SU-DHL-6 (cell line): ENCODE results near the gene EXD3.

ENCODE experiments used
- H2AFZ ChIP-seq: fragments of 200-600 bp; sonication (generic); 2 replicates; pipeline ENCODE4 v1.6.1; 2014; ENCODE audit warnings: low read depth, mild to moderate bottlenecking, moderate library complexity, mixed read lengths, antibody characterized with exemption, low read length; ENCODE audit not compliant: severe bottlenecking
- H3F3A ChIP-seq: fragments of 200-600 bp; shearing (Covaris generic); 2 replicates; pipeline ENCODE4 v1.6.0; 2016; ENCODE audit warnings: antibody characterized with exemption, mild to moderate bottlenecking; ENCODE audit not compliant: insufficient read depth
- H3K27ac ChIP-seq: fragments of 200-600 bp; sonication (generic); 2 replicates; pipeline ENCODE4 v1.5.1; 2016; ENCODE audit warnings: low read depth, mild to moderate bottlenecking, low read length, moderate library complexity, mixed read lengths
- H3K27me3 ChIP-seq: fragments of 200-600 bp; sonication (generic), shearing (Covaris generic); 2 replicates; pipeline ENCODE4 v1.6.0; 2014; ENCODE audit warnings: mild to moderate bottlenecking, low read length
- H3K36me3 ChIP-seq: fragments of 200-600 bp; sonication (generic); 2 replicates; pipeline ENCODE4 v1.6.1; 2014; ENCODE audit warnings: mild to moderate bottlenecking, low read length, mixed read lengths
- H3K4me2 ChIP-seq: fragments of 300-600, 200-600 bp; shearing (Covaris generic), sonication (generic); 2 replicates; pipeline ENCODE4 v1.6.0; 2014; ENCODE audit warnings: low read length, low read depth, mild to moderate bottlenecking; ENCODE audit not compliant: poor library complexity, severe bottlenecking
- H3K4me3 ChIP-seq: fragments of 200-600 bp; sonication (generic); 2 replicates; pipeline ENCODE4 v1.5.1; 2014; ENCODE audit warnings: antibody characterized with exemption, low read length, mild to moderate bottlenecking, mixed read lengths; ENCODE audit not compliant: insufficient read depth, poor library complexity, severe bottlenecking
- H3K79me2 ChIP-seq: fragments of 200-600 bp; sonication (generic); 2 replicates; pipeline ENCODE4 v1.6.1; 2014; ENCODE audit warnings: mild to moderate bottlenecking, low read length, moderate library complexity; ENCODE audit not compliant: insufficient read depth
- H3K9ac ChIP-seq: fragments of 200-600 bp; sonication (generic); 2 replicates; pipeline ENCODE4 v1.7.0; 2014; ENCODE audit warnings: mild to moderate bottlenecking, low read length
- H3K9me2 ChIP-seq: fragments of 200-600 bp; sonication (generic); replicated peaks from 2 replicates; pipeline ENCODE4 v1.6.1; 2014; ENCODE audit warnings: low read length; ENCODE audit not compliant: insufficient read depth
- H3K9me3 ChIP-seq: fragments of 200-600 bp; sonication (generic); 2 replicates; pipeline ENCODE4 v1.6.1; 2014; ENCODE audit warnings: low read length, mixed read lengths; ENCODE audit not compliant: insufficient read depth
- H4K20me1 ChIP-seq: fragments of 200-600 bp; sonication (generic); 2 replicates; pipeline ENCODE4 v1.6.1; 2014; ENCODE audit warnings: low read depth, mild to moderate bottlenecking, antibody characterized with exemption, low read length, moderate library complexity, mixed read lengths
- CTCF ChIP-seq: fragments of 200-600 bp; sonication (generic); IDR thresholded peaks from one replicate; pipeline ENCODE4 v1.5.1; 2017; ENCODE audit warnings: antibody characterized with exemption, mild to moderate bottlenecking, low read length, moderate library complexity; ENCODE audit not compliant: insufficient read depth, poor library complexity, severe bottlenecking
- EZH2phosphoT487 ChIP-seq: fragments of 200-600 bp; sonication (generic), shearing (Covaris generic); conservative IDR thresholded peaks from 2 replicates; pipeline ENCODE4 v1.6.1; 2018; ENCODE audit warnings: mild to moderate bottlenecking, antibody characterized with exemption, low read length, moderate library complexity, mixed read lengths

Gene EXD3

GRCh38 chr9:137352511-137353222, 70.3 kb downstream of the EXD3 start:
- Histone ChIP-seq H3K36me3 (no peaks in the 10 kb centered on the region), H3K9me2 (no peaks in the 10 kb centered on the region), H3K4me3 (no peak overlapping the region), H3K27ac (no peak overlapping the region), H4K20me1 (no peaks in the 10 kb centered on the region), H3K27me3 (no peaks in the 10 kb centered on the region), H3K4me2 (no peak overlapping the region), H2AFZ (no peak overlapping the region), H3K79me2 (no peaks in the 10 kb centered on the region), H3K9me3 (no peaks in the 10 kb centered on the region), H3K9ac (no peak overlapping the region), H3F3A (no peaks in the 10 kb centered on the region)
- TF ChIP-seq CTCF (no peak), EZH2phosphoT487 (no peak)

DNA sequence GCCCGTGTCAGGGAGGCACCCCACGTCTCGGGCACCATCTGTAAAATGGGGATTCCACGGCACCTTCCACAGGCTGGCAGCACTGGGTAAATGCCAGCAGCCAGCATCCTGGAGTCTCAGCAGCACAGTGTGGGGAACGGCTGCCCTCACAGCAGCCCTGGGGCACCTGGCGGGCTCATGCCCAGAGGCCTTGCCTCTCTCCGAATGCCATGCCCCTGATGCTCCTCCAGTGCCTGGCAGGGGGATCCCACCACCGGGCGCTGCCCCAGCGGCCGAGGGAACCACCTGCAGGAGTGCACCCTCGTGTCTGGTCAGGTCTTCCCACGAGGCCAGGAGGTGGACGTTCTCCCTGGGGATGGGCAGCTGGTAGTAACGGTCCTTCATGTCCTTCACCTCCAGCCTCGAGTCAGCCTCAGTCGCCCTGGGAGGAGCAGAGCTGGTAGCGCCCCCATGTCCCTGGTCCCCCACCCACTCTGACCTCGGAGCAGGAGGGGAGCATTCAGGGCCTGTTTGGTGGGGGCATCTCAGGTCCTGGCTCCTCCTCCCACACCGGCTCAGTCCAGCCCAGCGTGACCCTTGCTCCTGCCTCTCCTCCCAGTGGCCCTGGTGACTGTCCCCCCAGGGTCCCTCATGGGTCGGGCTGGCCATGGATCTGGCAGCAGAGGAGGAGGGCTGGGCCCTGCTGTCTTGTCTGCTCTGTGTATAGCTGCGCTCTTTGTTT, 71.0 kb downstream of the EXD3 start:
- H3K9me2 ChIP-seq, result no peaks in the 10 kb centered on the region
- no peaks in the 10 kb centered on the region for H3K27me3 ChIP-seq
- no peaks in the 10 kb centered on the region for H4K20me1 ChIP-seq
- H3K79me2 ChIP-seq, result no peaks in the 10 kb centered on the region
- TF ChIP-seq CTCF (no peak), EZH2phosphoT487 (no peak)
- no peak overlapping the region for H3K4me2 ChIP-seq
- H3F3A ChIP-seq, result no peaks in the 10 kb centered on the region
- H3K36me3 ChIP-seq, result no peaks in the 10 kb centered on the region
- no peak overlapping the region for H2AFZ ChIP-seq
- H3K9me3 ChIP-seq, result no peaks in the 10 kb centered on the region
- no peak overlapping the region for H3K27ac ChIP-seq
- no peak overlapping the region for H3K4me3 ChIP-seq
- H3K9ac ChIP-seq, result no peak overlapping the region

GRCh38 chr9:137350696-137351584, 72.0 kb downstream of the EXD3 start:
- Histone ChIP-seq H3K4me3 (no peak overlapping the region), H3K79me2 (no peaks in the 10 kb centered on the region), H3K27me3 (no peaks in the 10 kb centered on the region), H2AFZ (no peak overlapping the region), H3K4me2 (no peak overlapping the region), H3K9me3 (no peaks in the 10 kb centered on the region), H3K36me3 (no peaks in the 10 kb centered on the region), H3K9me2 (no peaks in the 10 kb centered on the region), H3F3A (no peaks in the 10 kb centered on the region), H3K27ac (no peak overlapping the region), H4K20me1 (no peaks in the 10 kb centered on the region), H3K9ac (no peak overlapping the region)
- TF ChIP-seq CTCF (no peak), EZH2phosphoT487 (no peak)
